PC-9 (cell line): ENCODE results near the gene GNAL. TPM values are rescaled to one million over a fixed set of nuclear protein-coding genes. Genes with fewer than 3 reads are reported as not detected.

ENCODE experiments used
- BruUV-seq: library from RNA; stranded (reverse); fragments of 400-500 nt; replicated peaks from 2 replicates; lab custom pipeline; 2021; lab: Mats Ljungman, UMichigan
- CTCF ChIA-PET: fragments of 300-600 bp; sonication (Branson Sonifier 250); formaldehyde crosslinking; loops from one replicate; lab custom pipeline; 2022; ENCODE audit warnings: antibody characterized with exemption; lab: Charles Lee
- POLR2A ChIA-PET: fragments of 300-600 bp; sonication (Branson Sonifier 250); formaldehyde crosslinking; loops from one replicate; lab custom pipeline; 2022; ENCODE audit warnings: antibody characterized with exemption; ENCODE audit not compliant: unreplicated experiment; lab: Charles Lee
- DNase-seq, 2 experiments: peaks; one replicate each; pipeline versions ENCODE4 v3.0.0 to v3.0.0-alpha.2; 2015 to 2022; ENCODE audit warnings: mixed read lengths in 1 of 2
- H2AFZ ChIP-seq: fragments of 200-600 bp; sonication (generic); 2 replicates; pipeline ENCODE4 v1.8.1; 2017; ENCODE audit warnings: antibody characterized with exemption
- H3F3A ChIP-seq: fragments of 200-600 bp; sonication (generic); 2 replicates; pipeline ENCODE4 v1.8.1; 2017; ENCODE audit warnings: antibody characterized with exemption, mild to moderate bottlenecking, low read depth; ENCODE audit not compliant: insufficient read depth
- H3K27ac ChIP-seq: fragments of 200-600 bp; sonication (generic); 2 replicates; pipeline ENCODE4 v1.6.1; 2016; ENCODE audit warnings: mixed run types
- H3K27me3 ChIP-seq: fragments of 200-600 bp; sonication (generic); 2 replicates; pipeline ENCODE4 v1.6.1; 2016; ENCODE audit warnings: low read depth, mixed run types; ENCODE audit not compliant: insufficient read depth
- H3K36me3 ChIP-seq: fragments of 200-600 bp; sonication (generic); 2 replicates; pipeline ENCODE4 v1.6.1; 2016; ENCODE audit warnings: low read depth, mixed run types
- H3K4me1 ChIP-seq: fragments of 200-600 bp; sonication (generic); replicated peaks from 2 replicates; pipeline ENCODE4 v1.6.1; 2016; ENCODE audit warnings: mixed run types; ENCODE audit not compliant: insufficient read depth
- H3K4me2 ChIP-seq: fragments of 200-600 bp; sonication (generic); 2 replicates; pipeline ENCODE4 v1.6.1; 2017; ENCODE audit warnings: mixed run types
- H3K4me3 ChIP-seq: fragments of 200-600 bp; sonication (generic); 2 replicates; pipeline ENCODE4 v1.6.1; 2016; ENCODE audit warnings: mixed run types
- H3K79me2 ChIP-seq: fragments of 200-600 bp; sonication (generic); 2 replicates; pipeline ENCODE4 v1.6.1; 2017; ENCODE audit warnings: low read depth, mixed run types
- H3K9me2 ChIP-seq: fragments of 200-600 bp; sonication (generic); 2 replicates; pipeline ENCODE4 v1.8.1; 2017; ENCODE audit warnings: mild to moderate bottlenecking; ENCODE audit not compliant: insufficient read depth
- H3K9me3 ChIP-seq: fragments of 200-600 bp; sonication (generic); 2 replicates; pipeline ENCODE4 v1.8.1; 2016; ENCODE audit warnings: low read depth; ENCODE audit not compliant: insufficient read depth
- H4K20me1 ChIP-seq: fragments of 200-600 bp; sonication (generic); 2 replicates; pipeline ENCODE4 v1.8.1; 2017; ENCODE audit not compliant: insufficient read depth
- CTCF ChIP-seq: fragments of 200-600 bp; sonication (generic); conservative IDR thresholded peaks from 2 replicates; pipeline ENCODE4 v1.6.1; 2017; ENCODE audit warnings: mixed run types, antibody characterized with exemption, mild to moderate bottlenecking, moderate library complexity
- EZH2 ChIP-seq: fragments of 200-600 bp; sonication (generic); IDR thresholded peaks from 2 replicates; pipeline ENCODE4 v1.8.0; 2017; ENCODE audit warnings: antibody characterized with exemption, low read depth
- intact Hi-C: fragments of 100-400 bp; cut with micrococcal nuclease; formaldehyde crosslinking; loops from one replicate; pipeline ENCODE4 v1.10.0; 2022; ENCODE audit not compliant: unreplicated experiment
- total RNA-seq: library from RNA; stranded (reverse); gene quantifications from 2 replicates; pipeline ENCODE4 v1.2.3, GENCODE V29; 2021

Gene GNAL
- total RNA-seq, 1 experiment from 2014 or later, result 3.3 TPM

- no peaks in the 10 kb centered on the region for H3K79me2 ChIP-seq
- H3K27me3 ChIP-seq, result peaks cover 90% of the 10 kb centered on the region
Measured at GRCh38 chr18:11658019-11658418, 31.0 kb upstream of the GNAL start.

GRCh38 chr18:11658989-11659388 is 30.1 kb upstream of the GNAL start:
- no TSS peak for BruUV-seq
- H3K4me2 ChIP-seq, result no peak overlapping the region
- no peaks in the 10 kb centered on the region for H3K9me2 ChIP-seq
- H3K9me3 ChIP-seq, result no peaks in the 10 kb centered on the region
- no peaks in the 10 kb centered on the region for H3K79me2 ChIP-seq
- H3K4me3 ChIP-seq, result no peak overlapping the region
- H3K27ac ChIP-seq, result no peak overlapping the region
- H3F3A ChIP-seq, result no peaks in the 10 kb centered on the region
- DNase-seq, result no peak
- TF ChIP-seq EZH2, result no peak
- TF ChIP-seq CTCF, result no peak
- no peaks in the 10 kb centered on the region for H4K20me1 ChIP-seq
- ChIA-PET CTCF (no interaction called here), POLR2A (no interaction called here)
- peaks cover 90% of the 10 kb centered on the region for H3K27me3 ChIP-seq
- no peak overlapping the region for H2AFZ ChIP-seq
- H3K36me3 ChIP-seq, result no peaks in the 10 kb centered on the region
- no peaks in the 10 kb centered on the region for H3K4me1 ChIP-seq
- intact Hi-C loops, result no loop called here

More at GRCh38 chr18:11658019-11658418, 31.0 kb upstream of the GNAL start:
- no peak overlapping the region for H3K4me3 ChIP-seq
- intact Hi-C loops, result no loop called here
- H4K20me1 ChIP-seq, result no peaks in the 10 kb centered on the region
- POLR2A ChIA-PET, result no interaction called here
- no peaks in the 10 kb centered on the region for H3K9me2 ChIP-seq
- CTCF ChIA-PET, result no interaction called here
- no TSS peak for BruUV-seq
- H2AFZ ChIP-seq, result no peak overlapping the region
- no peak overlapping the region for H3K27ac ChIP-seq
- H3K4me1 ChIP-seq, result no peaks in the 10 kb centered on the region
- no peak for DNase-seq
- H3K4me2 ChIP-seq, result no peak overlapping the region
- H3K9me3 ChIP-seq, result no peaks in the 10 kb centered on the region
- TF ChIP-seq CTCF (no peak), EZH2 (no peak)
- H3F3A ChIP-seq, result no peaks in the 10 kb centered on the region
- H3K36me3 ChIP-seq, result no peaks in the 10 kb centered on the region

- H3K36me3 ChIP-seq, result no peaks in the 10 kb centered on the region
- no peak for DNase-seq
- no peaks in the 10 kb centered on the region for H3F3A ChIP-seq
- H3K27me3 ChIP-seq, result peaks cover 90% of the 10 kb centered on the region
- H2AFZ ChIP-seq, result no peak overlapping the region
- no peaks in the 10 kb centered on the region for H4K20me1 ChIP-seq
- H3K4me3 ChIP-seq, result no peak overlapping the region
- no peaks in the 10 kb centered on the region for H3K4me1 ChIP-seq
- CTCF ChIA-PET, result no interaction called here
- H3K27ac ChIP-seq, result no peak overlapping the region
- no peak for TF ChIP-seq CTCF
- TF ChIP-seq EZH2, result no peak
- no peak overlapping the region for H3K4me2 ChIP-seq
- intact Hi-C loops, result no loop called here
- BruUV-seq, result no TSS peak
- POLR2A ChIA-PET, result no interaction called here
- H3K79me2 ChIP-seq, result no peaks in the 10 kb centered on the region
- no peaks in the 10 kb centered on the region for H3K9me2 ChIP-seq
- no peaks in the 10 kb centered on the region for H3K9me3 ChIP-seq
Measured at GRCh38 chr18:11660691-11661090, 28.4 kb upstream of the GNAL start.
